H9 (cell line): ENCODE results near the gene MRPL1. TPM values are rescaled to one million over a fixed set of nuclear protein-coding genes. Genes with fewer than 3 reads are reported as not detected.

Source experiments
- DNase-seq: peaks from one replicate; pipeline ENCODE4 v3.0.0-alpha.2; 2017
- H2AFZ ChIP-seq: one replicate; pipeline ENCODE4 v1.6.1; 2013; ENCODE audit warnings: mild to moderate bottlenecking, low read length, control low read depth, moderate library complexity
- H2AK5ac ChIP-seq: 2 replicates; pipeline ENCODE4 v1.6.1; 2013; ENCODE audit warnings: low read length, control low read depth, mixed read lengths; ENCODE audit not compliant: insufficient read length
- H2BK120ac ChIP-seq: one replicate; pipeline ENCODE4 v1.6.1; 2013; ENCODE audit warnings: low read depth, mild to moderate bottlenecking, low read length, control low read depth, inconsistent platforms; ENCODE audit not compliant: poor library complexity, severe bottlenecking
- H2BK12ac ChIP-seq: 2 replicates; pipeline ENCODE4 v1.6.1; 2013; ENCODE audit warnings: low read length, control low read depth, mixed read lengths, low read depth; ENCODE audit not compliant: insufficient read length
- H2BK15ac ChIP-seq: 2 replicates; pipeline ENCODE4 v1.6.1; 2013; ENCODE audit warnings: low read depth, low read length, control low read depth
- H2BK20ac ChIP-seq: one replicate; pipeline ENCODE4 v1.6.1; 2013; ENCODE audit warnings: low read depth, mild to moderate bottlenecking, low read length, control low read depth, inconsistent platforms; ENCODE audit not compliant: poor library complexity, severe bottlenecking
- H2BK5ac ChIP-seq: 2 replicates; pipeline ENCODE4 v1.6.1; 2013; ENCODE audit warnings: low read length, control low read depth, mixed read lengths; ENCODE audit not compliant: insufficient read length
- H3K14ac ChIP-seq: 2 replicates; pipeline ENCODE4 v1.6.1; 2013; ENCODE audit warnings: low read length, control low read depth; ENCODE audit not compliant: insufficient read depth
- H3K18ac ChIP-seq: 2 replicates; pipeline ENCODE4 v1.6.1; 2013; ENCODE audit warnings: low read depth, mild to moderate bottlenecking, mixed read lengths, low read length, control low read depth; ENCODE audit not compliant: insufficient read length
- H3K23ac ChIP-seq: 2 replicates; pipeline ENCODE4 v1.6.1; 2013; ENCODE audit warnings: low read length, control low read depth, mixed read lengths, low read depth; ENCODE audit not compliant: insufficient read length
- H3K23me2 ChIP-seq: 2 replicates; pipeline ENCODE4 v1.6.1; 2013; ENCODE audit warnings: low read depth, mild to moderate bottlenecking, mixed read lengths, low read length, control low read depth; ENCODE audit not compliant: insufficient read length, poor library complexity, severe bottlenecking
- H3K27ac ChIP-seq: 2 replicates; pipeline ENCODE4 v1.5.1; 2013; ENCODE audit warnings: low read length, control low read depth, mixed read lengths, low read depth; ENCODE audit not compliant: insufficient read length
- H3K27me3 ChIP-seq: 2 replicates; pipeline ENCODE4 v1.6.1; 2013; ENCODE audit warnings: low read length, control low read depth, inconsistent platforms; ENCODE audit not compliant: insufficient read depth
- H3K4ac ChIP-seq: 2 replicates; pipeline ENCODE4 v1.6.1; 2013; ENCODE audit warnings: low read depth, mild to moderate bottlenecking, control low read depth, inconsistent platforms, low read length, moderate library complexity
- H3K4me1 ChIP-seq: 2 replicates; pipeline ENCODE4 v1.6.1; 2013; ENCODE audit warnings: low read length, control low read depth, inconsistent platforms; ENCODE audit not compliant: insufficient read depth
- H3K4me2 ChIP-seq: 2 replicates; pipeline ENCODE4 v1.6.1; 2013; ENCODE audit warnings: low read length, control low read depth, mixed read lengths; ENCODE audit not compliant: insufficient read length, insufficient read depth
- H3K56ac ChIP-seq: 2 replicates; pipeline ENCODE4 v1.6.1; 2013; ENCODE audit warnings: low read depth, mild to moderate bottlenecking, mixed read lengths, low read length, control low read depth; ENCODE audit not compliant: insufficient read length
- H3K79me1 ChIP-seq: 2 replicates; pipeline ENCODE4 v1.6.1; 2013; ENCODE audit warnings: low read depth, mild to moderate bottlenecking, moderate library complexity, low read length, control low read depth, inconsistent platforms; ENCODE audit not compliant: insufficient read depth, poor library complexity, severe bottlenecking
- H3K79me2 ChIP-seq: 2 replicates; pipeline ENCODE4 v1.6.1; 2013; ENCODE audit warnings: low read length, control low read depth, inconsistent platforms; ENCODE audit not compliant: insufficient read depth
- H3K9ac ChIP-seq: 2 replicates; pipeline ENCODE4 v1.6.1; 2013; ENCODE audit warnings: low read length, control low read depth, mixed read lengths; ENCODE audit not compliant: insufficient read length; ENCODE audit errors: extremely low read depth
- H3K9me3 ChIP-seq: one replicate; pipeline ENCODE4 v1.6.1; 2013; ENCODE audit warnings: low read depth, low read length, inconsistent platforms; ENCODE audit not compliant: control insufficient read depth
- H3T11ph ChIP-seq: one replicate; pipeline ENCODE4 v1.6.1; 2013; ENCODE audit warnings: mild to moderate bottlenecking, low read length, control low read depth, inconsistent platforms
- H4K20me1 ChIP-seq: one replicate; pipeline ENCODE4 v1.6.1; 2013; ENCODE audit not compliant: control insufficient read depth, insufficient read length, insufficient read depth
- H4K5ac ChIP-seq: 2 replicates; pipeline ENCODE4 v1.6.1; 2013; ENCODE audit warnings: low read depth, mild to moderate bottlenecking, mixed read lengths, low read length, control low read depth; ENCODE audit not compliant: insufficient read length
- H4K8ac ChIP-seq: replicated peaks from 2 replicates; pipeline ENCODE4 v1.6.1; 2013; ENCODE audit warnings: low read length, control low read depth, mixed read lengths, low read depth; ENCODE audit not compliant: insufficient read length
- H4K91ac ChIP-seq: 2 replicates; pipeline ENCODE4 v1.6.1; 2013; ENCODE audit warnings: low read depth, mild to moderate bottlenecking, moderate library complexity, mixed read lengths, low read length, control low read depth; ENCODE audit not compliant: insufficient read length
- H3K27ac Mint-ChIP-seq, 3 experiments: 2 replicates in 2 of 3; 3 replicates in 1 of 3; pipeline ENCODE4 v1.8.0; 2020 to 2021; ENCODE audit warnings: mixed read lengths in 3 of 3, mild to moderate bottlenecking in 1 of 3, moderate library complexity in 1 of 3
- H3K27me3 Mint-ChIP-seq: 2 replicates; pipeline ENCODE4 v1.8.0; 2021; ENCODE audit warnings: low read depth, mild to moderate bottlenecking, moderate library complexity, mixed read lengths
- H3K36me3 Mint-ChIP-seq, 3 experiments: 2 replicates in 2 of 3; 3 replicates in 1 of 3; pipeline ENCODE4 v1.8.0; 2020 to 2021; ENCODE audit warnings: low read depth in 3 of 3, mixed read lengths in 3 of 3; ENCODE audit not compliant: insufficient read depth in 1 of 3
- H3K4me1 Mint-ChIP-seq, 2 experiments: 2 replicates each; pipeline ENCODE4 v1.8.0; 2020; ENCODE audit warnings: mixed read lengths in 2 of 2
- H3K4me3 Mint-ChIP-seq, 2 experiments: 2 replicates in 1 of 2; 3 replicates in 1 of 2; pipeline ENCODE4 v1.8.0; 2020 to 2021; ENCODE audit warnings: mild to moderate bottlenecking in 2 of 2, mixed read lengths in 2 of 2, moderate library complexity in 1 of 2
- H3K9me3 Mint-ChIP-seq, 2 experiments: 2 replicates in 1 of 2; 3 replicates in 1 of 2; pipeline ENCODE4 v1.8.0; 2020; ENCODE audit warnings: mild to moderate bottlenecking in 2 of 2, mixed read lengths in 2 of 2, moderate library complexity in 1 of 2
- CTCF ChIP-seq: fragments of 200-600 bp; sonication (generic); conservative IDR thresholded peaks from 3 replicates; pipeline ENCODE4 v1.8.0; 2021; ENCODE audit warnings: antibody characterized with exemption, mild to moderate bottlenecking
- WGBS: extraction: QIAGEN DNeasy Blood & Tissue Kit; methylation state at CpG from one replicate; pipeline ENCODE4 v1.1.7; 2013; ENCODE audit warnings: missing lambda C conversion rate, low lambda C conversion rate, mixed read lengths; ENCODE audit not compliant: insufficient read length; ENCODE audit errors: extremely low coverage; 5-methylcytosine and 5-hydroxymethylcytosine counted together
- total RNA-seq: library from RNA; stranded (reverse); gene quantifications from 2 replicates; pipeline ENCODE4 v1.2.1, GENCODE V29; 2021

Gene MRPL1
- total RNA-seq, 1 experiment from 2014 or later: 39.0 TPM

- no peak overlapping the region for H3K56ac ChIP-seq
- H3T11ph ChIP-seq: no peak overlapping the region
- no peak overlapping the region for H2BK20ac ChIP-seq
- Mint-ChIP-seq H3K9me3 (peaks cover 2 to 3% of the 10 kb centered on the region in 2 experiments; a peak in 1 of 5 replicates), H3K36me3 (peaks cover 8 to 9% (median 9%) of the 10 kb centered on the region in 3 experiments), H3K27me3 (no peaks in the 10 kb centered on the region), H3K4me3 (no peak overlapping the region), H3K4me1 (peaks cover 5 to 6% of the 10 kb centered on the region in 2 experiments; a peak in 3 of 4 replicates), H3K27ac (no peak overlapping the region)
- H2AK5ac ChIP-seq: no peak overlapping the region
- H2BK15ac ChIP-seq: no peak overlapping the region
- no peaks in the 10 kb centered on the region for H3K4me1 ChIP-seq
- H3K9ac ChIP-seq: no peak overlapping the region
- no peak overlapping the region for H3K23ac ChIP-seq
- H2BK12ac ChIP-seq: no peak overlapping the region
- H3K9me3 ChIP-seq: no peaks in the 10 kb centered on the region
- TF ChIP-seq CTCF: no peak
- H3K79me1 ChIP-seq: no peaks in the 10 kb centered on the region
- H4K20me1 ChIP-seq: no peaks in the 10 kb centered on the region
- H3K4ac ChIP-seq: no peak overlapping the region
- no peak overlapping the region for H4K5ac ChIP-seq
- no peak overlapping the region for H3K18ac ChIP-seq
- no peak overlapping the region for H4K8ac ChIP-seq
- no peak overlapping the region for H2BK5ac ChIP-seq
- H3K27me3 ChIP-seq: no peaks in the 10 kb centered on the region
- no peak overlapping the region for H2BK120ac ChIP-seq
- no peak overlapping the region for H4K91ac ChIP-seq
- H3K27ac ChIP-seq: no peak overlapping the region
- H3K4me2 ChIP-seq: no peak overlapping the region
- H3K79me2 ChIP-seq: no peaks in the 10 kb centered on the region
- DNase-seq: no peak
- no peak overlapping the region for H2AFZ ChIP-seq
- no CpG with 5 or more reads among the region's 5 CpGs for WGBS
- H3K14ac ChIP-seq: no peak overlapping the region
- H3K23me2 ChIP-seq: no peaks in the 10 kb centered on the region
These were observed 59.1 kb downstream of the MRPL1 start for GRCh38 chr4:77921701-77922100.
